Epithelial cell of esophagus (primary cell): ENCODE results near the gene USE1.

ENCODE experiments used
- DNase-seq: peaks from one replicate; pipeline ENCODE4 v3.0.0; 2010; ENCODE audit warnings: low read depth
- H3K4me3 ChIP-seq: 2 replicates; pipeline ENCODE4 v1.5.1; 2011; ENCODE audit warnings: mild to moderate bottlenecking, low read length, control low read depth
- CTCF ChIP-seq: IDR thresholded peaks from 2 replicates; pipeline ENCODE4 v1.5.1; 2011; ENCODE audit warnings: low read depth, mild to moderate bottlenecking, low read length, control low read depth, inconsistent platforms; ENCODE audit not compliant: insufficient read depth; ENCODE audit errors: missing control alignments

Gene USE1

DNA sequence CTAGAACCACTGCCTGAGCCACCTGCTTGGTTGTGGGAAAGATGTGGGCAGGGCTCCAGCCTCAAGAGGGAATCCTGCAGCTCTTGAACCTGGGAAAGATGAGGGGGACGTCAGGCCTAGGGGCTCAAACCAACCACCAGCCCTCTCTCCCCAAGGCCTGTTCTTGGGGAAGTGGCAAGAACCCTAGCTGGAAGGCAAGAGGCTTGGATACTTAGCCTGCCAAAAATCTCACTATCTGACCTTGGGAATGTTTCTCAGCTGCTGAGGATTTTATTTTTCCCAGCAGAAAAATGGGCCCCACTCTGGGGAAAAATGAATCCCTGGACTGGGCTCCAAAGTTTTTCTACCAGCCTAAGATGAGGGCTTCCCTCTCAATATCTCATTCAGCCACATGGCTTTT, 44.8 kb downstream of the USE1 start:
- no peak for DNase-seq
- no peak for TF ChIP-seq CTCF
- H3K4me3 ChIP-seq, result no peak overlapping the region

- H3K4me3 ChIP-seq, result no peak overlapping the region
- peak; percentile 86 for TF ChIP-seq CTCF
- peak; percentile 86 for DNase-seq
Measured at GRCh38 chr19:17260842-17261325, 45.7 kb downstream of the USE1 start.

- DNase-seq, result no peak
Measured at GRCh38 chr19:17262557-17262956, 47.4 kb downstream of the USE1 start.

GRCh38 chr19:17263712-17264640, 48.8 kb downstream of the USE1 start:
- H3K4me3 ChIP-seq, result no peak overlapping the region
- TF ChIP-seq CTCF, result no peak
- DNase-seq, result no peak

More at GRCh38 chr19:17262557-17262956, 47.4 kb downstream of the USE1 start:
- H3K4me3 ChIP-seq, result no peak overlapping the region
- TF ChIP-seq CTCF, result no peak

GRCh38 chr19:17264641-17264979, 49.5 kb downstream of the USE1 start, which contains the start of gene USHBP1:
Gene USHBP1, minus strand, starts transcription at chr19:17264745. Its CDS starts 446 bp downstream, at chr19:17264299.
- TF ChIP-seq CTCF, result no peak
- no peak for DNase-seq
- H3K4me3 ChIP-seq, result no peak within 1 kb of the TSS

DNA sequence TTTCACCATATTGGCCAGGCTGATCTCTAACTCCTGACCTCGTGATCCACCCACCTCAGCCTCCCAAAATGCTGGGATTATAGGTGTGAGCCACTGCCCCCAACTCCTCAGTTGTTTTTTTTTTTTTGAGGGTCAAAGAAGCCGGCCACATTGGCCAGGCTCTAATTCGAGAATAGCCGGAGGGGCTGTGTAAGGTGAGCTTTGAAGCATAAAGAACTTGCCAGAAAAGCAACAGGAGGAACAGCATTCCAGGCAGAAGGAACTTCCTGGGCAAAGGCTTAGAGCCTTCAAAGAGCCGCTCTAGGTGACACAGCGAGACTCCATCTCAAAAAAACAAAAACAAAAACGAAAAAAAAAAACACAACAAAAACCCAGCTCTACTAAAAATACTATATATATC, 50.9 kb downstream of the USE1 start:
- no peak overlapping the region for H3K4me3 ChIP-seq
- no peak for DNase-seq
- TF ChIP-seq CTCF, result no peak
